K562 (cell line): ENCODE data around the gene EPHB4. TPM values are rescaled to one million over a fixed set of nuclear protein-coding genes. Genes with fewer than 3 reads are reported as not detected.

Source experiments
- CBFB ChIP-seq: sonication (generic); formaldehyde crosslinking; IDR thresholded peaks from 2 replicates; pipeline ENCODE4 v1.4.0; 2020; ENCODE audit warnings: mild to moderate bottlenecking, missing genetic modification reagents
- ETV1 ChIP-seq: fragments of 450-650 bp; conservative IDR thresholded peaks from 2 replicates; pipeline ENCODE4 v1.6.1; 2016; ENCODE audit warnings: missing genetic modification characterization, control low read depth, low read depth, missing compliant biosample characterization
- FOSL1 ChIP-seq: fragments of 200-800 bp; sonication (Bioruptor generic); conservative IDR thresholded peaks from 2 replicates; pipeline ENCODE4 v1.6.1; 2016; ENCODE audit warnings: missing genetic modification characterization, missing compliant biosample characterization
- FOXK2 ChIP-seq, 2 experiments: fragments of 450-650 bp; IDR thresholded peaks in 1 of 2; conservative IDR thresholded peaks in 1 of 2; 2 replicates each; pipeline ENCODE4 v1.6.1; 2016; ENCODE audit warnings: low read depth in 2 of 2, mild to moderate bottlenecking in 1 of 2
- GTF2A2 ChIP-seq: IDR thresholded peaks from 2 replicates; pipeline ENCODE4 v1.6.1; 2016; ENCODE audit warnings: mild to moderate bottlenecking, missing genetic modification characterization, missing compliant biosample characterization
- HOXB6 ChIP-seq: fragments of 250-450 bp; sonication (Bioruptor Pico); IDR thresholded peaks from 2 replicates; pipeline ENCODE4 v1.5.1; 2022; ENCODE audit warnings: mild to moderate bottlenecking, borderline replicate concordance
- PKNOX1 ChIP-seq: fragments of 450-650 bp; IDR thresholded peaks from 2 replicates; pipeline ENCODE4 v1.6.1; 2016
- PRDM10 ChIP-seq: fragments of 450-650 bp; IDR thresholded peaks from 2 replicates; pipeline ENCODE4 v1.6.1; 2018; ENCODE audit not compliant: partially characterized antibody
- RBM22 ChIP-seq: fragments of 200-400 bp; formaldehyde crosslinking; IDR thresholded peaks from 2 replicates; pipeline ENCODE4 v1.6.1; 2018; ENCODE audit warnings: low read length, low read depth; ENCODE audit not compliant: poor library complexity, severe bottlenecking
- SOX6 ChIP-seq: fragments of 450-650 bp; IDR thresholded peaks from 2 replicates; pipeline ENCODE4 v1.6.1; 2014; ENCODE audit warnings: mild to moderate bottlenecking
- STAT6 ChIP-seq: sonication (generic); formaldehyde crosslinking; IDR thresholded peaks from 2 replicates; pipeline ENCODE4 v1.8.1; 2023; ENCODE audit warnings: mild to moderate bottlenecking, missing genetic modification reagents
- ZFPM2 ChIP-seq: fragments of 250-450 bp; sonication (Bioruptor Pico); IDR thresholded peaks from 2 replicates; pipeline ENCODE4 v1.5.1; 2022; ENCODE audit warnings: mild to moderate bottlenecking
- ZNF143 ChIP-seq: sonication (generic); formaldehyde crosslinking; IDR thresholded peaks from 2 replicates; pipeline ENCODE4 v1.9.0; 2022; ENCODE audit warnings: mild to moderate bottlenecking, missing genetic modification reagents
- ZNF41 ChIP-seq: fragments of 250-450 bp; sonication (Bioruptor Pico); conservative IDR thresholded peaks from 2 replicates; pipeline ENCODE4 v1.4.0; 2020; ENCODE audit warnings: mild to moderate bottlenecking
- ZNF695 ChIP-seq: fragments of 450-650 bp; formaldehyde crosslinking; IDR thresholded peaks from 2 replicates; pipeline ENCODE4 v1.4.0; 2020; ENCODE audit warnings: mild to moderate bottlenecking, moderate library complexity
- polyA plus RNA-seq, 8 experiments: library from polyadenylated mRNA; depleted of rRNA in 4 of 8; stranded (reverse) in 5 of 8; unstranded in 3 of 8; fragments of >200 nt; fragmentation: Nextera tagmentation in 2 of 8; fragmentation: Illumina TruSeq in 1 of 8; extraction: Ambion mirVana in 2 of 8; extraction: Trizol in 1 of 8; gene quantifications; 2 replicates each; pipeline versions ENCODE4 v1.2.1 to v1.2.3, GENCODE V29; 2011 to 2014; ENCODE audit warnings: inconsistent platforms in 1 of 8, missing spikeins in 1 of 8
- total RNA-seq, 7 experiments: library from RNA; depleted of rRNA in 6 of 7; stranded (reverse); fragments of >200 nt in 6 of 7; fragmentation: Illumina TruSeq in 2 of 7; extraction: Trizol in 2 of 7; gene quantifications; 2 replicates each; pipeline versions ENCODE4 v1.2.1 to v1.2.3, GENCODE V29; 2011 to 2021; ENCODE audit warnings: low replicate concordance in 1 of 7

Gene EPHB4
- total and polyA plus RNA-seq, 9 of the 15 experiments (the other 6 are each of a cell fraction or from before 2014, with no cell fraction given): 1.2 to 82.1 (median 37.9) TPM

- peak; percentile 69 for TF ChIP-seq PKNOX1
- TF ChIP-seq ZNF143: no peak
- no peak for TF ChIP-seq ZNF695
- peak; percentile 5; the same call in 1 of the 2 replicates for TF ChIP-seq ZNF41
- TF ChIP-seq FOSL1 (tag): peak; percentile 98
- TF ChIP-seq RBM22: peak; percentile 85
- no peak for TF ChIP-seq GTF2A2 (tag)
- 0 out of 2 replicates have a peak, but pooled peaks have one; percentile 25 for TF ChIP-seq ZFPM2
- no peak for TF ChIP-seq STAT6 (CRISPR knock-in tag)
- TF ChIP-seq ETV1 (tag): peak; percentile 42
- peak; percentile 94 for TF ChIP-seq CBFB (CRISPR knock-in tag)
- TF ChIP-seq PRDM10: peak; percentile 71
- peak; percentile 92 to 94 for TF ChIP-seq FOXK2 (conservative IDR thresholded peaks at IDR 0.05 in 1 of 2, IDR thresholded peaks at IDR 0.05 in 1 of 2; ENCODE audit: low read depth in 2 of 2)
- TF ChIP-seq HOXB6 (CRISPR knock-in tag): 0 out of 2 replicates have a peak, but pooled peaks have one; percentile 17
- TF ChIP-seq SOX6: peak; percentile 88
These were observed 25.3 kb downstream of the EPHB4 start (continued) for GRCh38 chr7:100801833-100802568.
